ENCODE data around the gene MESP1.

GRCh38 chr15:89750560-89751542 lies at the start of gene MESP1:
- TF ChIP-seq, protein P1, sequence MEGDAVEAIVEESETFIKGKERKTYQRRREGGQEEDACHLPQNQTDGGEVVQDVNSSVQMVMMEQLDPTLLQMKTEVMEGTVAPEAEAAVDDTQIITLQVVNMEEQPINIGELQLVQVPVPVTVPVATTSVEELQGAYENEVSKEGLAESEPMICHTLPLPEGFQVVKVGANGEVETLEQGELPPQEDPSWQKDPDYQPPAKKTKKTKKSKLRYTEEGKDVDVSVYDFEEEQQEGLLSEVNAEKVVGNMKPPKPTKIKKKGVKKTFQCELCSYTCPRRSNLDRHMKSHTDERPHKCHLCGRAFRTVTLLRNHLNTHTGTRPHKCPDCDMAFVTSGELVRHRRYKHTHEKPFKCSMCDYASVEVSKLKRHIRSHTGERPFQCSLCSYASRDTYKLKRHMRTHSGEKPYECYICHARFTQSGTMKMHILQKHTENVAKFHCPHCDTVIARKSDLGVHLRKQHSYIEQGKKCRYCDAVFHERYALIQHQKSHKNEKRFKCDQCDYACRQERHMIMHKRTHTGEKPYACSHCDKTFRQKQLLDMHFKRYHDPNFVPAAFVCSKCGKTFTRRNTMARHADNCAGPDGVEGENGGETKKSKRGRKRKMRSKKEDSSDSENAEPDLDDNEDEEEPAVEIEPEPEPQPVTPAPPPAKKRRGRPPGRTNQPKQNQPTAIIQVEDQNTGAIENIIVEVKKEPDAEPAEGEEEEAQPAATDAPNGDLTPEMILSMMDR (optimal IDR thresholded peaks at IDR 0.05 in 1 of 3, IDR thresholded peaks at IDR 0.05 in 1 of 3, conservative IDR thresholded peaks at IDR 0.05 in 1 of 3; ENCODE audit: extremely low read depth in 1 of 3, insufficient read depth in 2 of 3, low read length in 3 of 3), result peak; percentile 54 to 78 (median 64)
- no peak for TF ChIP-seq EZH2 (IDR thresholded peaks at IDR 0.05; ENCODE audit: low read length)
